ENCODE data around the gene PLEKHG4B.

- TF ChIP-seq CTCF (IDR thresholded peaks at IDR 0.05; ENCODE audit: low read depth, low read length) (no peak), EZH2phosphoT487 (IDR thresholded peaks at IDR 0.05; ENCODE audit: low read depth) (no peak)
Measured at GRCh38 chr5:152077-152476, 60.1 kb downstream of the PLEKHG4B start.

Data from OCI-LY3 (cell line).